ENCODE measurements around the gene RO60. TPM values are rescaled to one million over a fixed set of nuclear protein-coding genes. Genes with fewer than 3 reads are reported as not detected.
A peak's percentile ranks its signal among the peaks of the same experiment; 100 is the strongest.
"Not testable (repeated sequence)": the region's sequence is repeated elsewhere in the genome, so short reads cannot be mapped to it uniquely, and the experiment has no call there.

Gene RO60
- total RNA-seq, 1 experiment from 2014 or later: 86.4 TPM

GRCh38 chr1:193042766-193043691, 16.4 kb upstream of the RO60 start (continued):
- no peak for TF ChIP-seq ZBTB21 (CRISPR knock-in tag; IDR thresholded peaks at IDR 0.05; ENCODE audit: borderline replicate concordance)

- H3K27ac Mint-ChIP-seq; ATAC-seq; H3K27me3 Mint-ChIP-seq (ENCODE audit: low read depth); H3K9me3 Mint-ChIP-seq; H3K4me3 Mint-ChIP-seq; DNase-seq (ENCODE audit: low spot score); CTCF ChIA-PET: not testable (repeated sequence)
- Mint-ChIP-seq H3K4me1 (peaks cover 17% of the 10 kb centered on the region), H3K36me3 (peaks cover 28% of the 10 kb centered on the region)
- POLR2A ChIA-PET: interaction anchor here (1.3 kb wide), 1 partner anchor 9 kb away, joined by 3 read pairs; no protein-coding TSS in a partner anchor
Measured at GRCh38 chr1:193048913-193049312, 10.5 kb upstream of the RO60 start.

- H3K27ac Mint-ChIP-seq: no peak overlapping the region
- no peaks in the 10 kb centered on the region for H3K9me3 Mint-ChIP-seq
- ChIA-PET POLR2A (no interaction called here), CTCF (no interaction called here)
- H3K36me3 Mint-ChIP-seq: peaks cover 11% of the 10 kb centered on the region
- no peaks in the 10 kb centered on the region for H3K27me3 Mint-ChIP-seq (ENCODE audit: low read depth)
- ATAC-seq: no peak
- no peak for TF ChIP-seq ATF3 (CRISPR knock-in tag; conservative IDR thresholded peaks at IDR 0.05)
- DNase-seq (ENCODE audit: low spot score): no peak
- peaks cover 19% of the 10 kb centered on the region for H3K4me1 Mint-ChIP-seq
- no peak overlapping the region for H3K4me3 Mint-ChIP-seq
Measured at GRCh38 chr1:193054169-193054675, 5.2 kb upstream of the RO60 start.

- peaks cover 5% of the 10 kb centered on the region; the same call in 1 of the 2 replicates for H3K36me3 Mint-ChIP-seq
- peak overlapping the region; percentile 100 for H3K27ac Mint-ChIP-seq
- POLR2A ChIA-PET: interaction anchor here (0.8 to 1.8 kb wide), 10 partner anchors 10 to 585 kb away, joined by 3 to 15 read pairs (median 4); partner anchors contain the start of genes CDC73 and GLRX2
- H3K27me3 Mint-ChIP-seq (ENCODE audit: low read depth): no peaks in the 10 kb centered on the region
- H3K4me3 Mint-ChIP-seq: peak overlapping the region; percentile 100
- peaks cover 30% of the 10 kb centered on the region for H3K4me1 Mint-ChIP-seq
- DNase-seq (ENCODE audit: low spot score): peak; percentile 12
- TF ChIP-seq TEAD1 (CRISPR knock-in tag; IDR thresholded peaks at IDR 0.05) (0 out of 2 replicates have a peak, but pooled peaks have one; percentile 39), CDX4 (CRISPR knock-in tag; IDR thresholded peaks at IDR 0.05; ENCODE audit: borderline replicate concordance) (no peak), ARID4B (CRISPR knock-in tag; IDR thresholded peaks at IDR 0.05; ENCODE audit: borderline replicate concordance) (no peak), ZNF423 (CRISPR knock-in tag; IDR thresholded peaks at IDR 0.05) (peak; percentile 46)
- CTCF ChIA-PET: interaction anchor here (0.7 to 2.3 kb wide), 6 partner anchors 11 to 252 kb away, joined by 3 to 11 read pairs (median 4); partner anchors contain the start of gene CDC73
- 0 out of 2 replicates have a peak, but pooled peaks cover 3% of the 10 kb centered on the region for H3K9me3 Mint-ChIP-seq
- ATAC-seq: peak; percentile 4; the same call in 1 of the 2 replicates
Measured at GRCh38 chr1:193058529-193059281, 707 bp upstream of the RO60 start.

- DNase-seq (ENCODE audit: low spot score) (no peak), ATAC-seq (no peak)
- TF ChIP-seq NFE2L1 (CRISPR knock-in tag; IDR thresholded peaks at IDR 0.05): 0 out of 2 replicates have a peak, but pooled peaks have one; percentile 10
- TF ChIP-seq MYBL2 (CRISPR knock-in tag; IDR thresholded peaks at IDR 0.05): no peak
- Mint-ChIP-seq H3K4me1 (peaks cover 37% of the 10 kb centered on the region), H3K9me3 (0 out of 2 replicates have a peak, but pooled peaks cover 3% of the 10 kb centered on the region), H3K27ac (peak overlapping the region; percentile 100), H3K36me3 (peaks cover 5% of the 10 kb centered on the region; the same call in 1 of the 2 replicates), H3K27me3 (ENCODE audit: low read depth) (no peaks in the 10 kb centered on the region), H3K4me3 (peak overlapping the region; percentile 100)
- POLR2A ChIA-PET: no interaction called here
- CTCF ChIA-PET: no interaction called here
Measured at GRCh38 chr1:193060115-193060403, 647 bp downstream of the RO60 start.
